Suppressor macrophage treated with lipopolysaccharide for 4 hours (primary cell): ENCODE measurements around the gene ADAMTSL1.

ENCODE experiments used
- DNase-seq: peaks from one replicate; pipeline ENCODE4 v3.0.0-alpha.2; 2020

The ADAMTSL1 gene

GRCh38 chr9:18888290-18888689, 414.3 kb downstream of the ADAMTSL1 start:
- no peak for DNase-seq

GRCh38 chr9:18889550-18889949, 415.6 kb downstream of the ADAMTSL1 start:
- no peak for DNase-seq

GRCh38 chr9:18890372-18890771, 416.4 kb downstream of the ADAMTSL1 start:
- DNase-seq = no peak

GRCh38 chr9:18891946-18892670, 418.2 kb downstream of the ADAMTSL1 start:
- DNase-seq = no peak

GRCh38 chr9:18893046-18893445, 419.1 kb downstream of the ADAMTSL1 start:
- no peak for DNase-seq

GRCh38 chr9:18893491-18893890, 419.5 kb downstream of the ADAMTSL1 start:
- DNase-seq = no peak

GRCh38 chr9:18896004-18896403, 422.1 kb downstream of the ADAMTSL1 start:
- no peak for DNase-seq

- DNase-seq = no peak
Observed at GRCh38 chr9:18896531-18897179, 422.7 kb downstream of the ADAMTSL1 start.

GRCh38 chr9:18903450-18903849, 429.5 kb downstream of the ADAMTSL1 start:
- no peak for DNase-seq

GRCh38 chr9:18905028-18905882, 431.3 kb downstream of the ADAMTSL1 start:
- DNase-seq = no peak

- no peak for DNase-seq
Observed at GRCh38 chr9:18905883-18906629, 432.1 kb downstream of the ADAMTSL1 start.

GRCh38 chr9:18906656-18907395, 432.9 kb downstream of the ADAMTSL1 start:
- DNase-seq = no peak

GRCh38 chr9:18907927-18908625, 434.1 kb downstream of the ADAMTSL1 start:
- no peak for DNase-seq

GRCh38 chr9:18909140-18910018, 435.4 kb downstream of the ADAMTSL1 start:
- no peak for DNase-seq

GRCh38 chr9:18910435-18910834, 436.5 kb downstream of the ADAMTSL1 start:
- no peak for DNase-seq

GRCh38 chr9:18910916-18911315, 437.0 kb downstream of the ADAMTSL1 start:
- DNase-seq = no peak

GRCh38 chr9:18911714-18912342, 437.9 kb downstream of the ADAMTSL1 start:
- no peak for DNase-seq

- no peak for DNase-seq
Observed at GRCh38 chr9:18920141-18921084, 446.5 kb downstream of the ADAMTSL1 start.
